HepG2 (cell line): ENCODE data around the gene SEMA3F. TPM values are rescaled to one million over a fixed set of nuclear protein-coding genes. Genes with fewer than 3 reads are reported as not detected.

Experiments used
- ELF1 ChIP-seq: sonication (generic); formaldehyde crosslinking; IDR thresholded peaks from 2 replicates; pipeline ENCODE4 v1.4.0; 2020; ENCODE audit warnings: missing genetic modification reagents
- FOXM1 ChIP-seq: sonication (generic); formaldehyde crosslinking; IDR thresholded peaks from 2 replicates; pipeline ENCODE4 v1.5.0; 2020; ENCODE audit warnings: missing genetic modification reagents
- GABPA ChIP-seq, 2 experiments: IDR thresholded peaks; 2 replicates each; pipeline ENCODE4 v1.6.1; 2011 to 2016; ENCODE audit warnings: low read depth in 2 of 2, low read length in 1 of 2, missing biosample characterization in 1 of 2, missing genetic modification characterization in 1 of 2
- GATAD2A ChIP-seq: IDR thresholded peaks from 2 replicates; pipeline ENCODE4 v1.6.1; 2016
- GMEB1 ChIP-seq: sonication (generic); formaldehyde crosslinking; IDR thresholded peaks from 2 replicates; pipeline ENCODE4 v1.5.1; 2020; ENCODE audit warnings: missing genetic modification reagents, mild to moderate bottlenecking, borderline replicate concordance
- HES4 ChIP-seq: sonication (generic); formaldehyde crosslinking; IDR thresholded peaks from 2 replicates; pipeline ENCODE4 v1.9.0; 2021; ENCODE audit warnings: mild to moderate bottlenecking, missing genetic modification reagents, borderline replicate concordance
- KAT2B ChIP-seq: fragments of 150-350 bp; IDR thresholded peaks from 2 replicates; pipeline ENCODE4 v1.6.1; 2014; ENCODE audit warnings: low read depth, low read length, borderline replicate concordance
- NFKB2 ChIP-seq: sonication (generic); formaldehyde crosslinking; IDR thresholded peaks from 2 replicates; pipeline ENCODE4 v1.4.0; 2020; ENCODE audit warnings: missing genetic modification reagents, borderline replicate concordance
- POGK ChIP-seq: sonication (generic); formaldehyde crosslinking; conservative IDR thresholded peaks from 2 replicates; pipeline ENCODE4 v1.8.0; 2022; ENCODE audit warnings: mild to moderate bottlenecking, moderate library complexity, missing genetic modification reagents
- RBAK ChIP-seq: sonication (generic); formaldehyde crosslinking; IDR thresholded peaks from 2 replicates; pipeline ENCODE4 v1.5.1; 2020; ENCODE audit warnings: mild to moderate bottlenecking, missing genetic modification reagents
- SMAD9 ChIP-seq: sonication (generic); formaldehyde crosslinking; IDR thresholded peaks from 2 replicates; pipeline ENCODE4 v1.5.1; 2020; ENCODE audit warnings: mild to moderate bottlenecking, missing genetic modification reagents
- SRSF1 ChIP-seq: fragments of 200-400 bp; formaldehyde crosslinking; optimal IDR thresholded peaks from 2 replicates; pipeline ENCODE3; 2017; ENCODE audit warnings: mild to moderate bottlenecking, low read depth, low read length, moderate library complexity
- ZMAT3 ChIP-seq: sonication (generic); formaldehyde crosslinking; conservative IDR thresholded peaks from 2 replicates; pipeline ENCODE4 v1.7.0; 2021; ENCODE audit warnings: missing genetic modification reagents
- ZNF101 ChIP-seq: sonication (generic); formaldehyde crosslinking; IDR thresholded peaks from 2 replicates; pipeline ENCODE4 v1.4.0; 2020; ENCODE audit warnings: mild to moderate bottlenecking, low read depth, missing genetic modification reagents, borderline replicate concordance
- ZNF296 ChIP-seq: sonication (generic); formaldehyde crosslinking; conservative IDR thresholded peaks from 2 replicates; pipeline ENCODE4 v1.5.0; 2020; ENCODE audit warnings: mild to moderate bottlenecking, missing genetic modification reagents
- ZNF609 ChIP-seq: sonication (generic); formaldehyde crosslinking; IDR thresholded peaks from 2 replicates; pipeline ENCODE4 v1.4.0; 2020; ENCODE audit warnings: mild to moderate bottlenecking, missing genetic modification reagents, borderline replicate concordance
- polyA plus RNA-seq, 8 experiments: library from polyadenylated mRNA; depleted of rRNA in 3 of 8; stranded (reverse) in 7 of 8; unstranded in 1 of 8; fragments of >200 nt; fragmentation: Illumina TruSeq in 4 of 8; extraction: Trizol in 4 of 8; gene quantifications; 2 replicates each; pipeline versions ENCODE4 v1.2.1 to v1.2.3, GENCODE V29; 2011 to 2016; ENCODE audit warnings: low read depth in 4 of 8, missing spikeins in 1 of 8, mixed read lengths in 1 of 8; ENCODE audit not compliant: insufficient read depth in 1 of 8
- total RNA-seq, 5 experiments: library from RNA; depleted of rRNA; stranded (reverse); fragments of >200 nt; fragmentation: Illumina TruSeq; extraction: Trizol; gene quantifications; 2 replicates each; pipeline ENCODE4 v1.2.3, GENCODE V29; 2016; ENCODE audit warnings: low read depth in 1 of 5
- TF ChIP-seq, protein P1 (sequence below): sonication (generic); formaldehyde crosslinking; IDR thresholded peaks from 2 replicates; pipeline ENCODE4 v1.4.0; 2020; ENCODE audit warnings: missing genetic modification reagents
- TF ChIP-seq, protein P2 (sequence below): sonication (generic); formaldehyde crosslinking; IDR thresholded peaks from 2 replicates; pipeline ENCODE4 v1.4.0; 2020; ENCODE audit warnings: missing genetic modification reagents

Gene SEMA3F
- total and polyA plus RNA-seq, 2 of the 13 experiments (the other 11 are each of a cell fraction or from before 2014, with no cell fraction given): 7.6 to 17.2 TPM

GRCh38 chr3:50221051-50221410 is 65.9 kb downstream of the SEMA3F start (continued):
- TF ChIP-seq ZNF296 (CRISPR knock-in tag) (no peak), KAT2B (no peak), GABPA (IDR thresholded peaks at IDR 0.05; ENCODE audit: low read depth, low read length) (no peak), GABPA (CRISPR knock-in tag; IDR thresholded peaks at IDR 0.05; ENCODE audit: low read depth) (peak; percentile 41; the same call in 1 of the 2 replicates), GATAD2A (CRISPR knock-in tag) (0 out of 2 replicates have a peak, but pooled peaks have one; percentile 7), FOXM1 (CRISPR knock-in tag) (no peak), ZNF101 (no peak), GMEB1 (CRISPR knock-in tag) (no peak), POGK (CRISPR knock-in tag) (no peak), SRSF1 (peak; percentile 50), ZNF609 (CRISPR knock-in tag) (no peak), SMAD9 (CRISPR knock-in tag) (no peak), ZMAT3 (0 out of 2 replicates have a peak, but pooled peaks have one; percentile 16), ELF1 (CRISPR knock-in tag) (0 out of 2 replicates have a peak, but pooled peaks have one; percentile 8), RBAK (CRISPR knock-in tag) (0 out of 2 replicates have a peak, but pooled peaks have one; percentile 65), NFKB2 (CRISPR knock-in tag) (no peak), HES4 (CRISPR knock-in tag) (no peak)
- TF ChIP-seq, protein P1, sequence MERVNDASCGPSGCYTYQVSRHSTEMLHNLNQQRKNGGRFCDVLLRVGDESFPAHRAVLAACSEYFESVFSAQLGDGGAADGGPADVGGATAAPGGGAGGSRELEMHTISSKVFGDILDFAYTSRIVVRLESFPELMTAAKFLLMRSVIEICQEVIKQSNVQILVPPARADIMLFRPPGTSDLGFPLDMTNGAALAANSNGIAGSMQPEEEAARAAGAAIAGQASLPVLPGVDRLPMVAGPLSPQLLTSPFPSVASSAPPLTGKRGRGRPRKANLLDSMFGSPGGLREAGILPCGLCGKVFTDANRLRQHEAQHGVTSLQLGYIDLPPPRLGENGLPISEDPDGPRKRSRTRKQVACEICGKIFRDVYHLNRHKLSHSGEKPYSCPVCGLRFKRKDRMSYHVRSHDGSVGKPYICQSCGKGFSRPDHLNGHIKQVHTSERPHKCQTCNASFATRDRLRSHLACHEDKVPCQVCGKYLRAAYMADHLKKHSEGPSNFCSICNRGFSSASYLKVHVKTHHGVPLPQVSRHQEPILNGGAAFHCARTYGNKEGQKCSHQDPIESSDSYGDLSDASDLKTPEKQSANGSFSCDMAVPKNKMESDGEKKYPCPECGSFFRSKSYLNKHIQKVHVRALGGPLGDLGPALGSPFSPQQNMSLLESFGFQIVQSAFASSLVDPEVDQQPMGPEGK (CRISPR knock-in tag): peak; percentile 46
- TF ChIP-seq, protein P2, sequence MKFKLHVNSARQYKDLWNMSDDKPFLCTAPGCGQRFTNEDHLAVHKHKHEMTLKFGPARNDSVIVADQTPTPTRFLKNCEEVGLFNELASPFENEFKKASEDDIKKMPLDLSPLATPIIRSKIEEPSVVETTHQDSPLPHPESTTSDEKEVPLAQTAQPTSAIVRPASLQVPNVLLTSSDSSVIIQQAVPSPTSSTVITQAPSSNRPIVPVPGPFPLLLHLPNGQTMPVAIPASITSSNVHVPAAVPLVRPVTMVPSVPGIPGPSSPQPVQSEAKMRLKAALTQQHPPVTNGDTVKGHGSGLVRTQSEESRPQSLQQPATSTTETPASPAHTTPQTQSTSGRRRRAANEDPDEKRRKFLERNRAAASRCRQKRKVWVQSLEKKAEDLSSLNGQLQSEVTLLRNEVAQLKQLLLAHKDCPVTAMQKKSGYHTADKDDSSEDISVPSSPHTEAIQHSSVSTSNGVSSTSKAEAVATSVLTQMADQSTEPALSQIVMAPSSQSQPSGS (CRISPR knock-in tag): no peak
